HCT116 (cell line): Measurements from ENCODE around the gene MTERF4. TPM values are rescaled to one million over a fixed set of nuclear protein-coding genes. Genes with fewer than 3 reads are reported as not detected.

ENCODE experiments used
- ATAC-seq: fragments of 200-7000 bp; cut with Tn5 transposase; 2 replicates; pipeline ENCODE4 v1.9.1; 2020; ENCODE audit warnings: mild to moderate bottlenecking, moderate library complexity
- BruUV-seq: library from RNA; stranded (reverse); fragments of 400-500 nt; replicated peaks from 2 replicates; lab custom pipeline; 2021; lab: Mats Ljungman, UMichigan
- CTCF ChIA-PET: fragments of 300-600 bp; sonication (Branson Sonifier 250); formaldehyde crosslinking; loops from one replicate; lab custom pipeline; 2021; ENCODE audit warnings: antibody characterized with exemption; lab: Charles Lee
- POLR2A ChIA-PET: fragments of 300-600, 350-600 bp; sonication (Branson Sonifier 250); formaldehyde crosslinking; loops from one replicate; lab custom pipeline; 2021; ENCODE audit warnings: antibody characterized with exemption; lab: Charles Lee
- RAD21 ChIA-PET, 2 experiments: fragments of 300-600 bp; sonication (Branson Sonifier 250); formaldehyde crosslinking; loops; one replicate each; lab custom pipeline; 2023; ENCODE audit warnings: low total read pairs in 2 of 2; ENCODE audit not compliant: uncharacterized antibody in 2 of 2, unreplicated experiment in 2 of 2, low non-redundant PET in 1 of 2; lab: Charles Lee
- DNase-seq: peaks from one replicate; pipeline ENCODE4 v3.0.0-alpha.2; 2010; ENCODE audit warnings: low read depth, low spot score
- H2AFZ ChIP-seq: fragments of 200-600 bp; shearing (Covaris generic), sonication (generic); 2 replicates; pipeline ENCODE4 v1.6.1; 2017; ENCODE audit warnings: low read depth, mixed run types, mixed read lengths, antibody characterized with exemption, low read length; ENCODE audit not compliant: poor library complexity, severe bottlenecking
- H3K27ac ChIP-seq: 2 replicates; pipeline ENCODE4 v1.5.1; 2012; ENCODE audit warnings: low read depth, low read length
- H3K27me3 ChIP-seq: fragments of 200-600 bp; sonication (generic); 2 replicates; pipeline ENCODE4 v1.6.1; 2016; ENCODE audit warnings: mixed run types, low read length, mixed read lengths; ENCODE audit not compliant: insufficient read depth
- H3K36me3 ChIP-seq, 2 experiments: fragments of 200-500 bp in 1 of 2; fragments of 200-600 bp in 1 of 2; sonication (Bioruptor generic) in 1 of 2; sonication (generic) in 1 of 2; 2 replicates each; pipeline versions ENCODE4 v1.5.1 to v1.6.1; 2014 to 2016; ENCODE audit warnings: low read length in 2 of 2, inconsistent platforms in 1 of 2, mixed read lengths in 1 of 2, mixed run types in 1 of 2; ENCODE audit not compliant: insufficient read depth in 2 of 2, control insufficient read depth in 1 of 2
- H3K4me1 ChIP-seq, 2 experiments: fragments of 200-600 bp in 1 of 2; sonication (generic) in 1 of 2; 2 replicates each; pipeline versions ENCODE4 v1.5.1 to v1.6.1; 2012 to 2017; ENCODE audit warnings: low read length in 2 of 2, inconsistent platforms in 1 of 2, mild to moderate bottlenecking in 1 of 2, mixed read lengths in 1 of 2, mixed run types in 1 of 2, moderate library complexity in 1 of 2; ENCODE audit not compliant: insufficient read depth in 2 of 2, control insufficient read depth in 1 of 2
- H3K4me2 ChIP-seq: fragments of 200-600 bp; sonication (generic); 2 replicates; pipeline ENCODE4 v1.6.1; 2017; ENCODE audit warnings: mixed run types, low read length, mixed read lengths
- H3K4me3 ChIP-seq, 2 experiments: fragments of 200-600 bp in 1 of 2; sonication (generic) in 1 of 2; replicated peaks in 1 of 2; 2 replicates each; pipeline ENCODE4 v1.5.1; 2011 to 2016; ENCODE audit warnings: low read length in 2 of 2, control low read depth in 1 of 2, low read depth in 1 of 2, mild to moderate bottlenecking in 1 of 2, mixed read lengths in 1 of 2, mixed run types in 1 of 2
- H3K79me2 ChIP-seq: fragments of 200-600 bp; sonication (generic); 2 replicates; pipeline ENCODE4 v1.6.1; 2017; ENCODE audit warnings: mild to moderate bottlenecking, mixed run types, low read length, moderate library complexity, mixed read lengths; ENCODE audit not compliant: insufficient read depth
- H3K9ac ChIP-seq: fragments of 200-600 bp; sonication (generic); 2 replicates; pipeline ENCODE4 v1.6.1; 2016; ENCODE audit warnings: low read length, mixed read lengths
- H3K9me2 ChIP-seq: fragments of 200-600 bp; sonication (generic), shearing (Covaris generic); 2 replicates; pipeline ENCODE4 v1.6.1; 2017; ENCODE audit warnings: mixed run types, mild to moderate bottlenecking, moderate library complexity; ENCODE audit not compliant: insufficient read depth
- H3K9me3 ChIP-seq, 2 experiments: fragments of 200-500 bp in 1 of 2; fragments of 200-600 bp in 1 of 2; sonication (Bioruptor generic) in 1 of 2; sonication (generic) in 1 of 2; 2 replicates each; pipeline ENCODE4 v1.6.1; 2014 to 2017; ENCODE audit warnings: low read length in 2 of 2, mixed read lengths in 2 of 2, inconsistent platforms in 1 of 2, low read depth in 1 of 2, mild to moderate bottlenecking in 1 of 2, mixed run types in 1 of 2, moderate library complexity in 1 of 2; ENCODE audit not compliant: control insufficient read depth in 1 of 2, insufficient read depth in 1 of 2
- H4K20me1 ChIP-seq: fragments of 200-600 bp; sonication (generic), shearing (Covaris generic); 2 replicates; pipeline ENCODE4 v1.6.1; 2017; ENCODE audit warnings: mixed run types, mild to moderate bottlenecking, moderate library complexity; ENCODE audit not compliant: insufficient read depth
- CTCF ChIP-seq, 3 experiments: fragments of 200-600 bp in 1 of 3; sonication (generic) in 1 of 3; IDR thresholded peaks in 2 of 3; conservative IDR thresholded peaks in 1 of 3; 2 replicates each; pipeline ENCODE4 v1.5.1; 2012 to 2017; ENCODE audit warnings: low read depth in 2 of 3, low read length in 2 of 3, antibody characterized with exemption in 1 of 3, borderline replicate concordance in 1 of 3, control low read depth in 1 of 3, mild to moderate bottlenecking in 1 of 3, mixed read lengths in 1 of 3, mixed run types in 1 of 3, moderate library complexity in 1 of 3; ENCODE audit not compliant: insufficient read depth in 1 of 3
- EGR1 ChIP-seq: IDR thresholded peaks from 2 replicates; pipeline ENCODE4 v1.6.1; 2012; ENCODE audit warnings: low read depth
- EZH2phosphoT487 ChIP-seq: fragments of 200-600 bp; IDR thresholded peaks from 2 replicates; pipeline ENCODE4 v1.6.1; 2018; ENCODE audit warnings: antibody characterized with exemption, borderline replicate concordance
- FOSL1 ChIP-seq: IDR thresholded peaks from 2 replicates; pipeline ENCODE4 v1.6.1; 2012; ENCODE audit warnings: low read depth
- JUND ChIP-seq: IDR thresholded peaks from 2 replicates; pipeline ENCODE4 v1.6.1; 2012
- MAX ChIP-seq: IDR thresholded peaks from 2 replicates; pipeline ENCODE4 v1.6.1; 2012
- POLR2A ChIP-seq: IDR thresholded peaks from 2 replicates; pipeline ENCODE4 v1.7.0; 2011; ENCODE audit warnings: borderline replicate concordance; ENCODE audit not compliant: insufficient read depth, insufficient read length; ENCODE audit errors: extremely low read depth
- POLR2AphosphoS5 ChIP-seq: IDR thresholded peaks from 2 replicates; pipeline ENCODE4 v1.6.1; 2011; ENCODE audit warnings: mild to moderate bottlenecking, low read depth, low read length, moderate library complexity
- SP1 ChIP-seq: IDR thresholded peaks from 2 replicates; pipeline ENCODE4 v1.6.1; 2012; ENCODE audit warnings: low read depth
- SRF ChIP-seq: IDR thresholded peaks from 2 replicates; pipeline ENCODE4 v1.6.1; 2012; ENCODE audit warnings: low read depth
- TCF7L2 ChIP-seq: IDR thresholded peaks from 2 replicates; pipeline ENCODE4 v1.7.0; 2011; ENCODE audit warnings: borderline replicate concordance, inconsistent platforms; ENCODE audit not compliant: insufficient read depth, insufficient read length; ENCODE audit errors: extremely low read depth
- ZFX ChIP-seq: fragments of 450-650 bp; IDR thresholded peaks from 2 replicates; pipeline ENCODE4 v1.6.1; 2017
- ZNF274 ChIP-seq: fragments of 200-500 bp; sonication (Bioruptor generic); IDR thresholded peaks from 2 replicates; pipeline ENCODE4 v1.6.1; 2014; ENCODE audit warnings: mild to moderate bottlenecking, low read depth, low read length, inconsistent platforms
- intact Hi-C: fragments of 100-400 bp; cut with micrococcal nuclease; formaldehyde crosslinking; loops from 2 replicates; pipeline ENCODE4 v1.10.0; 2022
- total RNA-seq: library from RNA; stranded (reverse); gene quantifications from one replicate; pipeline ENCODE4 v1.2.1, GENCODE V29; 2021; ENCODE audit not compliant: unreplicated experiment

The MTERF4 gene
- total RNA-seq, 1 experiment from 2014 or later = 25.5 TPM

GRCh38 chr2:241071677-241072111 is 30.4 kb downstream of the MTERF4 start:
- H3K36me3 ChIP-seq = no peaks in the 10 kb centered on the region
- DNase-seq (no peak), ATAC-seq (no peak)
- H2AFZ ChIP-seq = no peak overlapping the region
- no peak overlapping the region for H3K4me2 ChIP-seq
- no peaks in the 10 kb centered on the region for H3K9me2 ChIP-seq
- no peak for TF ChIP-seq EGR1
- TF ChIP-seq MAX = no peak
- no peak for TF ChIP-seq JUND
- TF ChIP-seq ZFX = no peak
- TF ChIP-seq CTCF (IDR thresholded peaks at IDR 0.05 in 2 of 3, conservative IDR thresholded peaks at IDR 0.05 in 1 of 3; ENCODE audit: borderline replicate concordance in 1 of 3, insufficient read depth in 1 of 3, low read depth in 2 of 3, low read length in 2 of 3) = no peak
- TF ChIP-seq SP1 = no peak
- no peak for TF ChIP-seq TCF7L2
- TF ChIP-seq SRF = no peak
- TF ChIP-seq EZH2phosphoT487 = no peak
- no peak for TF ChIP-seq POLR2AphosphoS5
- no peak for TF ChIP-seq POLR2A
- no peak for TF ChIP-seq FOSL1
- no peak for TF ChIP-seq ZNF274
- POLR2A ChIA-PET = no interaction called here
- H3K4me3 ChIP-seq = no peak overlapping the region
- intact Hi-C loops = loop anchor here (10.0 kb wide), 1 partner anchor 217 kb away; no protein-coding TSS in a partner anchor
- no peaks in the 10 kb centered on the region for H3K9me3 ChIP-seq
- no peaks in the 10 kb centered on the region for H4K20me1 ChIP-seq
- H3K4me1 ChIP-seq = no peaks in the 10 kb centered on the region
- no peaks in the 10 kb centered on the region for H3K79me2 ChIP-seq
- no TSS peak for BruUV-seq
- no peaks in the 10 kb centered on the region for H3K27me3 ChIP-seq
- RAD21 ChIA-PET = no interaction called here
- CTCF ChIA-PET = no interaction called here
- no peak overlapping the region for H3K27ac ChIP-seq
- no peak overlapping the region for H3K9ac ChIP-seq
